Activated T-cell treated with anti-CD3 and anti-CD28 coated beads, Interleukin-2, amount 50 U/mL, for 72 hours (primary cell): ENCODE measurements around the gene TPGS1. TPM values are rescaled to one million over a fixed set of nuclear protein-coding genes. Genes with fewer than 3 reads are reported as not detected.
A peak's percentile ranks its signal among the peaks of the same experiment; 100 is the strongest.

Source experiments
- ATAC-seq, 2 donors: fragments of 150-1000 bp; cut with Tn5 transposase; replicated peaks in 1 of 2; 2 replicates each; pipeline ENCODE4 v1.10.0; 2021; ENCODE audit warnings: moderate library complexity in 2 of 2, mild to moderate bottlenecking in 1 of 2
- DNase-seq, 2 donors: peaks; one replicate each; pipeline ENCODE4 v3.0.0; 2021 to 2022; ENCODE audit warnings: mixed read lengths in 1 of 2
- H3K27ac Mint-ChIP-seq: one replicate; pipeline ENCODE4 v1.8.0; 2022; ENCODE audit warnings: mild to moderate bottlenecking, moderate library complexity, mixed read lengths
- H3K27me3 Mint-ChIP-seq: one replicate; pipeline ENCODE4 v1.8.0; 2022; ENCODE audit warnings: low read depth, mixed read lengths
- H3K36me3 Mint-ChIP-seq, 2 donors: one replicate each; pipeline ENCODE4 v1.8.0; 2022; ENCODE audit warnings: mixed read lengths in 2 of 2, mild to moderate bottlenecking in 1 of 2; ENCODE audit not compliant: insufficient read depth in 2 of 2
- H3K4me1 Mint-ChIP-seq: one replicate; pipeline ENCODE4 v1.8.0; 2022; ENCODE audit warnings: low read depth, mixed read lengths
- H3K4me3 Mint-ChIP-seq, 2 donors: one replicate each; pipeline ENCODE4 v1.8.0; 2022; ENCODE audit warnings: mild to moderate bottlenecking in 2 of 2, mixed read lengths in 2 of 2, moderate library complexity in 2 of 2
- H3K9me3 Mint-ChIP-seq, 2 donors: one replicate each; pipeline ENCODE4 v1.8.0; 2022; ENCODE audit warnings: mixed read lengths in 2 of 2
- total RNA-seq, 2 donors: library from RNA; stranded (reverse); gene quantifications; one replicate each; pipeline ENCODE4 v1.2.3, GENCODE V29; 2022

The TPGS1 gene
- total RNA-seq, 2 donors from 2014 or later, result 11.9 to 12.1 TPM

- Mint-ChIP-seq H3K36me3 (peaks cover 2 to 3% of the 10 kb centered on the region in 2 donors), H3K4me1 (peaks cover 6% of the 10 kb centered on the region), H3K4me3 (peak overlapping the region in 1 of 2 donors; percentile 22), H3K27me3 (peaks cover 18% of the 10 kb centered on the region), H3K27ac (no peak overlapping the region), H3K9me3 (peaks cover 2 to 4% of the 10 kb centered on the region in 2 donors)
- ATAC-seq (peak; percentile 23 to 35), DNase-seq (peak; percentile 55 to 66)
Observed at GRCh38 chr19:495402-496111, 11.7 kb upstream of the TPGS1 start.

GRCh38 chr19:496112-496665 lies 11.1 kb upstream of the TPGS1 start, which contains the start of gene MADCAM1:
TSS of gene MADCAM1 (plus strand) at chr19:496486. CDS start at chr19:496500, 14 bp downstream.
- DNase-seq (no peak), ATAC-seq (no peak)
- Mint-ChIP-seq H3K36me3 (peaks cover 2 to 3% of the 10 kb centered on the region in 2 donors), H3K27me3 (peaks cover 18% of the 10 kb centered on the region), H3K27ac (no peak within 1 kb of the TSS), H3K9me3 (peaks cover 2 to 4% of the 10 kb centered on the region in 2 donors), H3K4me3 (peak within 1 kb of the TSS in 1 of 2 donors; percentile 22), H3K4me1 (peaks cover 6% of the 10 kb centered on the region)

- peaks cover 18% of the 10 kb centered on the region for H3K27me3 Mint-ChIP-seq
- peaks cover 2 to 3% of the 10 kb centered on the region in 2 donors for H3K36me3 Mint-ChIP-seq
- DNase-seq, result no peak
- H3K9me3 Mint-ChIP-seq, result peaks cover 2 to 4% of the 10 kb centered on the region in 2 donors
- H3K4me1 Mint-ChIP-seq, result peaks cover 6% of the 10 kb centered on the region
- H3K27ac Mint-ChIP-seq, result no peak overlapping the region
- H3K4me3 Mint-ChIP-seq, result no peak overlapping the region
- ATAC-seq, result no peak
Observed at GRCh38 chr19:496986-497385, 10.3 kb upstream of the TPGS1 start.

DNA sequence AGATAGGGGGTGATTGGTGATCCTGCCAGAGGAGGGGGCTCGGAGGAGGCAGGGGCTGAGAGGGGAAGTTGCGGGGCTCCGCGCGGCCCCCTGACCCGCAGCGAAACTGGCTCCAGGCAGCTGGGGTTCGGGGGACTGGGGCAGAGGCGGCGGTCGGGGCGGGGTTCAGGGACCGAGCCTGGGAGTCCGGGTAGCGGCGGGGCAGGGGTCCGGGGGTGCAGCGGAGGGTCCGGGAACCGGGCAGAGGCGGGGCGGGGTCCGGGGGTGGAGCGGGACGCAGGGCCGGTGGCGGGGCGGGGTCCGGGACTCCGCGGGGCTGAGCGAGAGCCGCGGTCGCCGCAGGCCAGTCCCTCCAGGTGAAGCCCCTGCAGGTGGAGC lies 9.8 kb upstream of the TPGS1 start:
- no peak overlapping the region for H3K4me3 Mint-ChIP-seq
- peaks cover 8% of the 10 kb centered on the region for H3K4me1 Mint-ChIP-seq
- no peak for DNase-seq
- ATAC-seq, result peak in 1 of 2 donors; percentile 13
- peaks cover 18% of the 10 kb centered on the region for H3K27me3 Mint-ChIP-seq
- H3K9me3 Mint-ChIP-seq, result peaks cover 2 to 4% of the 10 kb centered on the region in 2 donors
- peaks cover 2 to 3% of the 10 kb centered on the region in 2 donors for H3K36me3 Mint-ChIP-seq
- H3K27ac Mint-ChIP-seq, result no peak overlapping the region

DNA sequence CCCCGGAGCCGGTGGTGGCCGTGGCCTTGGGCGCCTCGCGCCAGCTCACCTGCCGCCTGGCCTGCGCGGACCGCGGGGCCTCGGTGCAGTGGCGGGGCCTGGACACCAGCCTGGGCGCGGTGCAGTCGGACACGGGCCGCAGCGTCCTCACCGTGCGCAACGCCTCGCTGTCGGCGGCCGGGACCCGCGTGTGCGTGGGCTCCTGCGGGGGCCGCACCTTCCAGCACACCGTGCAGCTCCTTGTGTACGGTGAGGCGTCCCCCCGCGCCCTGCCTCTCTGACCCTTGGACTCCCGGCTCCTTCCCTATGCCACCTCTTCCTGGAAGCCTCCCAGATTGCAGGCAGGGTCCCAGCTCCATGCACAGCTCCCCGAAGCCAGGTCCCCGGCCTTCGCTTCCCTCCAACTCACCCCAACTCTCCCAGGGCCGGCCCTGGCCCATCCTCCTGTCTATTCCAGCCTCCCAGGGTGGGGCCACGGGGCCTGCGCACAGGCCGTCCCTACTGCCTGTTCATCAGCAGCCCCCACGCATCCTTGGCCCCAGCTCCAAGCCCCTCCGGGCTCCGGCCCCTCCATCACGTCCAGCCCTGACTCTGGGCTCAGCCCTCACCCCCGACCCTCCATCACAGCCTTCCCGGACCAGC lies 9.3 kb upstream of the TPGS1 start:
- Mint-ChIP-seq H3K27ac (no peak overlapping the region), H3K4me1 (peaks cover 12% of the 10 kb centered on the region), H3K9me3 (peaks cover 2% of the 10 kb centered on the region in 2 donors)

DNA sequence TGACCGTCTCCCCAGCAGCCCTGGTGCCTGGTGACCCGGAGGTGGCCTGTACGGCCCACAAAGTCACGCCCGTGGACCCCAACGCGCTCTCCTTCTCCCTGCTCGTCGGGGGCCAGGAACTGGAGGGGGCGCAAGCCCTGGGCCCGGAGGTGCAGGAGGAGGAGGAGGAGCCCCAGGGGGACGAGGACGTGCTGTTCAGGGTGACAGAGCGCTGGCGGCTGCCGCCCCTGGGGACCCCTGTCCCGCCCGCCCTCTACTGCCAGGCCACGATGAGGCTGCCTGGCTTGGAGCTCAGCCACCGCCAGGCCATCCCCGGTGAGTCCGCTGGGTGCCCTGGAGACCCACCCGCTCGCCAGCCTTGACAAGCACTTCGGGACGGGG lies 8.8 kb upstream of the TPGS1 start:
- Mint-ChIP-seq H3K36me3 (peaks cover 2 to 3% of the 10 kb centered on the region in 2 donors), H3K27me3 (peaks cover 18% of the 10 kb centered on the region), H3K4me3 (peak overlapping the region in 1 of 2 donors; percentile 34), H3K27ac (no peak overlapping the region), H3K9me3 (peaks cover 2% of the 10 kb centered on the region in 2 donors), H3K4me1 (peaks cover 11% of the 10 kb centered on the region)
- DNase-seq (no peak), ATAC-seq (no peak)

More for the DNA sequence above, 9.3 kb upstream of the TPGS1 start:
- Mint-ChIP-seq H3K4me3 (peak overlapping the region in 1 of 2 donors; percentile 59), H3K27me3 (peaks cover 18% of the 10 kb centered on the region), H3K36me3 (peaks cover 2 to 3% of the 10 kb centered on the region in 2 donors)
- no peak for DNase-seq
- ATAC-seq, result peak; percentile 24 to 32

- no peak for ATAC-seq
- Mint-ChIP-seq H3K27ac (no peak overlapping the region), H3K4me3 (peak overlapping the region in 1 of 2 donors; percentile 6), H3K9me3 (no peaks in the 10 kb centered on the region), H3K4me1 (peaks cover 6% of the 10 kb centered on the region), H3K27me3 (peaks cover 18% of the 10 kb centered on the region), H3K36me3 (no peaks in the 10 kb centered on the region)
- no peak for DNase-seq
Observed at GRCh38 chr19:498977-499623, 8.2 kb upstream of the TPGS1 start.

- Mint-ChIP-seq H3K4me1 (peaks cover 17% of the 10 kb centered on the region), H3K27me3 (peaks cover 18% of the 10 kb centered on the region), H3K4me3 (no peak overlapping the region), H3K36me3 (no peaks in the 10 kb centered on the region), H3K27ac (no peak overlapping the region), H3K9me3 (no peaks in the 10 kb centered on the region)
- ATAC-seq, result no peak
- DNase-seq, result no peak
Observed at GRCh38 chr19:501646-502045, 5.7 kb upstream of the TPGS1 start.

- peaks cover 34% of the 10 kb centered on the region for H3K4me1 Mint-ChIP-seq
- no peak overlapping the region for H3K27ac Mint-ChIP-seq
- no peaks in the 10 kb centered on the region for H3K9me3 Mint-ChIP-seq
- no peak for ATAC-seq
- H3K36me3 Mint-ChIP-seq, result no peaks in the 10 kb centered on the region
- H3K27me3 Mint-ChIP-seq, result peaks cover 2% of the 10 kb centered on the region
- H3K4me3 Mint-ChIP-seq, result no peak overlapping the region
- no peak for DNase-seq
Observed at GRCh38 chr19:504616-505015, 2.7 kb upstream of the TPGS1 start.

DNA sequence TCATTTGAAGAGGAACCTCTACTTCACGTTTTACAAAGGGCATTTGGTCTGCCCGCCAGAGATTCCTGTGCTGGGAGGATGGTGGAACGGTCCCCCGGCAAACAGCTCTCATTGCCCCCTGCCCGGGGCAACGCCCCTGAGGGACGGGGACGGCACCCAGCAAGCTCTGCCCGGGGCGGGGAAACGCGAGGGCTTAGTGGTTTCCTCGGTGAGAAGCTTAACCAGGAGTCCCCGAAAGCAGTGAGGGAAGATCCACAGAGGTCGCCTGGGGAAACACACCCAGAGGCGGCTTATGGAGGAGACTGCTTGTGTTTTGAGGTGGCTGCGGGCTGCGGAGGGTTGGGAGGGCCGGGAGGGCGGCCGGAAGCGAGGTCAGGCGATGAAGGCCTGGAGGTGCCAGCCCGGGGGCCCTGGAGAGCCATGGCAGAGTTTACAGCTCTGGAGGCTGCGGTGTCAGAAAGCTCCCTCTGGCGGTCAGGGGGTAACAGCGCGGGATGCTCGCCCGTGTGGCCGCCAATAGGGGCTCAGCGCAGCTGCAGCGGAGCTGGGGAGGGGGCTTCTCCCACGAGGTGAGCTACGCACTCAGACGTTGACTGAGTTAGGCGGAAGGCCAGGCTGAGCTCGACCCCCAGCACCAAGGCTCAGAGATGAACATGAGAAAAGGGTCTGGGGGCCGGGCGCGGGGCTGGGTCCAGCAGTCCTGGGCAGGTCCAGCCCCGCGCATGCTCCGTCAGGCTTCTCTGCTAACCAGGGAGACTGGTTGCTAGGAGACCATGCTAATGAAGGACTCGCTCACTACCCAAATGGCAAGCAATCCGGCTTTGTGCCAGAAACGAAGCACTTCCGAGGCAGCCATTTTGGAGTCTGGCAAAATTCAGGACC lies 652 bp upstream of the TPGS1 start:
- H3K4me3 Mint-ChIP-seq, result peak overlapping the region; percentile 90 to 94
- H3K4me1 Mint-ChIP-seq, result peaks cover 53% of the 10 kb centered on the region
- peak overlapping the region; percentile 100 for H3K27ac Mint-ChIP-seq
- ATAC-seq (peak; percentile 75 to 77), DNase-seq (peak; percentile 94)
- H3K27me3 Mint-ChIP-seq, result no peaks in the 10 kb centered on the region
- no peaks in the 10 kb centered on the region for H3K9me3 Mint-ChIP-seq
- H3K36me3 Mint-ChIP-seq, result no peaks in the 10 kb centered on the region

DNA sequence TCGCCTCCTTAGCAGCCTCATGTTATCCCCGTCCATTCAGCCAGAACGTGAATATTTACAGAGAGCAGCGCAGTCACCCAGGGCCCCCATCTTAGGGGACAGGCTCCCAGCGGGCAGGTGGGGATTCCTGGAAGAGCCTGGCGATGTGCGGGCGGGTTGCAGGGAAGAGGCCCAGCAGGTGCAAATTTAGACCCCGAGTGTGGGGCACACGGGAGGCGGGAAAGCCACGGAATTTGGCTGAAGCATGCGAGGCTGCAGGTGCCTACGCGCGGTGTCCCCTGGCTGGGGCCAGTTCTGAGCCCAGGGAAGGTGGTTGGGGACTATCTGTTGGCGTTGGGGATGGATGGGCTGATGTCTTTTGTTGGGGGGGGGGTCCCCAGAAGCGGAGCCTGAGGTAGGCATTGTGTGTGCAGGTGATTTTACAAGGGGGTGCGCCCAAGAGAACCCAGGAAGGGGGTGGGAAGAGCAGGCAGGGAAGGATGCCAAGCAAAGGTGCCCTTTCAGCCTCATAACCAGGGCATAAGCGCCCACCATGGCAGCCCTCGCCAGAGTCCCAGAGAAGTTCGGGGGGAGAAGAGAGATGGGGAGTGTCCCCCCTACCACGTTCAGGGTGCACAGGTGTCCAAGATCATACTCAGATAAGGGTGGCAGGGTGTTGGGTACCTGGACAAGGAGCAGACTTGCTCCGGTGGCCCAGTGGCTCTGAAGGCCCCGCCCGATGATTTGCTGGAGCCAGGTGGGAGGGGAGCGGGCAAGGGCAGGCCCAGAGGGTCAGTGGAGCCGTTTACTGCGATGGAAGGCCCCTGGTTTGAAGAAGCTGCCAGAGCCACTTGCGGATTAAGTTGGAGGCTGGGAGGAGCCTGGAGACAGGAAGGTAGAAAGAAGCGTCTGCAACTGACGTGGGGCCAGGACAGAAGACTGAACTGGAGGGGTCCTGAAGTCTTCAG lies 1.2 kb downstream of the TPGS1 start:
- peak overlapping the region; percentile 90 to 94 for H3K4me3 Mint-ChIP-seq
- no peaks in the 10 kb centered on the region for H3K36me3 Mint-ChIP-seq
- H3K9me3 Mint-ChIP-seq, result no peaks in the 10 kb centered on the region
- peaks cover 53% of the 10 kb centered on the region for H3K4me1 Mint-ChIP-seq
- H3K27ac Mint-ChIP-seq, result peak overlapping the region; percentile 37
- H3K27me3 Mint-ChIP-seq, result no peaks in the 10 kb centered on the region
- ATAC-seq, result no peak
- DNase-seq, result no peak
